SU-DHL-6 (cell line): ENCODE results near the gene GPR26.

Experiments
- CTCF ChIP-seq: fragments of 200-600 bp; sonication (generic); IDR thresholded peaks from one replicate; pipeline ENCODE4 v1.5.1; 2017; ENCODE audit warnings: antibody characterized with exemption, mild to moderate bottlenecking, low read length, moderate library complexity; ENCODE audit not compliant: insufficient read depth, poor library complexity, severe bottlenecking
- EZH2phosphoT487 ChIP-seq: fragments of 200-600 bp; sonication (generic), shearing (Covaris generic); conservative IDR thresholded peaks from 2 replicates; pipeline ENCODE4 v1.6.1; 2018; ENCODE audit warnings: mild to moderate bottlenecking, antibody characterized with exemption, low read length, moderate library complexity, mixed read lengths

- no peak for TF ChIP-seq CTCF
- no peak for TF ChIP-seq EZH2phosphoT487
Measured at GRCh38 chr10:123674741-123675140, 8.6 kb downstream of the GPR26 start.
